PC-9 (cell line): Measurements from ENCODE around the gene ARHGAP26. TPM values are rescaled to one million over a fixed set of nuclear protein-coding genes. Genes with fewer than 3 reads are reported as not detected.
A peak's percentile ranks its signal among the peaks of the same experiment; 100 is the strongest.

ENCODE experiments used
- BruUV-seq: library from RNA; stranded (reverse); fragments of 400-500 nt; replicated peaks from 2 replicates; lab custom pipeline; 2021; lab: Mats Ljungman, UMichigan
- CTCF ChIA-PET: fragments of 300-600 bp; sonication (Branson Sonifier 250); formaldehyde crosslinking; loops from one replicate; lab custom pipeline; 2022; ENCODE audit warnings: antibody characterized with exemption; lab: Charles Lee
- POLR2A ChIA-PET: fragments of 300-600 bp; sonication (Branson Sonifier 250); formaldehyde crosslinking; loops from one replicate; lab custom pipeline; 2022; ENCODE audit warnings: antibody characterized with exemption; ENCODE audit not compliant: unreplicated experiment; lab: Charles Lee
- DNase-seq, 2 experiments: peaks; one replicate each; pipeline versions ENCODE4 v3.0.0 to v3.0.0-alpha.2; 2015 to 2022; ENCODE audit warnings: mixed read lengths in 1 of 2
- H2AFZ ChIP-seq: fragments of 200-600 bp; sonication (generic); 2 replicates; pipeline ENCODE4 v1.8.1; 2017; ENCODE audit warnings: antibody characterized with exemption
- H3F3A ChIP-seq: fragments of 200-600 bp; sonication (generic); 2 replicates; pipeline ENCODE4 v1.8.1; 2017; ENCODE audit warnings: antibody characterized with exemption, mild to moderate bottlenecking, low read depth; ENCODE audit not compliant: insufficient read depth
- H3K27ac ChIP-seq: fragments of 200-600 bp; sonication (generic); 2 replicates; pipeline ENCODE4 v1.6.1; 2016; ENCODE audit warnings: mixed run types
- H3K27me3 ChIP-seq: fragments of 200-600 bp; sonication (generic); 2 replicates; pipeline ENCODE4 v1.6.1; 2016; ENCODE audit warnings: low read depth, mixed run types; ENCODE audit not compliant: insufficient read depth
- H3K36me3 ChIP-seq: fragments of 200-600 bp; sonication (generic); 2 replicates; pipeline ENCODE4 v1.6.1; 2016; ENCODE audit warnings: low read depth, mixed run types
- H3K4me1 ChIP-seq: fragments of 200-600 bp; sonication (generic); replicated peaks from 2 replicates; pipeline ENCODE4 v1.6.1; 2016; ENCODE audit warnings: mixed run types; ENCODE audit not compliant: insufficient read depth
- H3K4me2 ChIP-seq: fragments of 200-600 bp; sonication (generic); 2 replicates; pipeline ENCODE4 v1.6.1; 2017; ENCODE audit warnings: mixed run types
- H3K4me3 ChIP-seq: fragments of 200-600 bp; sonication (generic); 2 replicates; pipeline ENCODE4 v1.6.1; 2016; ENCODE audit warnings: mixed run types
- H3K79me2 ChIP-seq: fragments of 200-600 bp; sonication (generic); 2 replicates; pipeline ENCODE4 v1.6.1; 2017; ENCODE audit warnings: low read depth, mixed run types
- H3K9me2 ChIP-seq: fragments of 200-600 bp; sonication (generic); 2 replicates; pipeline ENCODE4 v1.8.1; 2017; ENCODE audit warnings: mild to moderate bottlenecking; ENCODE audit not compliant: insufficient read depth
- H3K9me3 ChIP-seq: fragments of 200-600 bp; sonication (generic); 2 replicates; pipeline ENCODE4 v1.8.1; 2016; ENCODE audit warnings: low read depth; ENCODE audit not compliant: insufficient read depth
- H4K20me1 ChIP-seq: fragments of 200-600 bp; sonication (generic); 2 replicates; pipeline ENCODE4 v1.8.1; 2017; ENCODE audit not compliant: insufficient read depth
- EZH2 ChIP-seq: fragments of 200-600 bp; sonication (generic); IDR thresholded peaks from 2 replicates; pipeline ENCODE4 v1.8.0; 2017; ENCODE audit warnings: antibody characterized with exemption, low read depth
- intact Hi-C: fragments of 100-400 bp; cut with micrococcal nuclease; formaldehyde crosslinking; loops from one replicate; pipeline ENCODE4 v1.10.0; 2022; ENCODE audit not compliant: unreplicated experiment
- total RNA-seq: library from RNA; stranded (reverse); gene quantifications from 2 replicates; pipeline ENCODE4 v1.2.3, GENCODE V29; 2021
- TF ChIP-seq, protein P1 (sequence below): fragments of 200-600 bp; sonication (generic); conservative IDR thresholded peaks from 2 replicates; pipeline ENCODE4 v1.6.1; 2017; ENCODE audit warnings: mixed run types, antibody characterized with exemption, mild to moderate bottlenecking, moderate library complexity

The ARHGAP26 gene
- total RNA-seq, 1 experiment from 2014 or later = 29.7 TPM

DNA sequence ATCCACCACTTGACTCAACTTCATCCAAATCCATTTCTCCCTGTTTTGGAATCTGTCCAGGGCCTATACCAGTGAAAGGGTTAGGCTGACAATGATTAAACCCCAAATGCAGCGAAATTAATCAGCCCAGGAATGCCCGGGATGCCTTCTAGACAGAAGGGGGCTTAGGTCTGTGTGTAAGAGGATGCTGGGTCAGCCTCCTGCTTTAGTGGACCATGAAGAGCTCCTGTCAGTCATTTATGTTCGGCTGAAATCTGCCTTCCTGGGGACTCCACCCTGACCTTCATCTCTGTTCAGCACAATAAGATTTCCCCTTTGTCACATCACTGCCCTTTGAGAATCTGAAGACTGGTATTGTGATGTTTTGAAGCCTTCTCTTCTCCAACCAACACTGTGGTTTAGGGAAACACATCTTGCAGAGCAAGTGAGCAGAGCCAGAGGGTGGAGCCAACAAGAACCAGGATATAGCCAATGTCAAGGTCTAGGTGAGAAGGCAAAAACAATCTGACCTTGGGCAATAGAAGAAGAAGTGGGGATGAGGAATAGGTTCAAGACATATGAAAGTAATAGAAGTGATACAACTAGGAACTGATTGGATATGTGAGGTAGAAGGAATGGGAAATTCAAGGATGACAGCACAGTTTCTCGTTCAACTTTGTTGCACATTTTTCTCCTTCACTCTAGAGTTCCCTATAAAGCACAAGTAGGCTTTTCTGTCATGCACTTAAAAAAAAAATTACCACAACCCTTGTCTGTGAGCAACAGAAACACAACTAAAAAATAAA, 234.4 kb downstream of the ARHGAP26 start:
- no peak for DNase-seq
- no peak overlapping the region for H3K4me3 ChIP-seq
- TF ChIP-seq, protein P1, sequence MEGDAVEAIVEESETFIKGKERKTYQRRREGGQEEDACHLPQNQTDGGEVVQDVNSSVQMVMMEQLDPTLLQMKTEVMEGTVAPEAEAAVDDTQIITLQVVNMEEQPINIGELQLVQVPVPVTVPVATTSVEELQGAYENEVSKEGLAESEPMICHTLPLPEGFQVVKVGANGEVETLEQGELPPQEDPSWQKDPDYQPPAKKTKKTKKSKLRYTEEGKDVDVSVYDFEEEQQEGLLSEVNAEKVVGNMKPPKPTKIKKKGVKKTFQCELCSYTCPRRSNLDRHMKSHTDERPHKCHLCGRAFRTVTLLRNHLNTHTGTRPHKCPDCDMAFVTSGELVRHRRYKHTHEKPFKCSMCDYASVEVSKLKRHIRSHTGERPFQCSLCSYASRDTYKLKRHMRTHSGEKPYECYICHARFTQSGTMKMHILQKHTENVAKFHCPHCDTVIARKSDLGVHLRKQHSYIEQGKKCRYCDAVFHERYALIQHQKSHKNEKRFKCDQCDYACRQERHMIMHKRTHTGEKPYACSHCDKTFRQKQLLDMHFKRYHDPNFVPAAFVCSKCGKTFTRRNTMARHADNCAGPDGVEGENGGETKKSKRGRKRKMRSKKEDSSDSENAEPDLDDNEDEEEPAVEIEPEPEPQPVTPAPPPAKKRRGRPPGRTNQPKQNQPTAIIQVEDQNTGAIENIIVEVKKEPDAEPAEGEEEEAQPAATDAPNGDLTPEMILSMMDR = no peak
- TF ChIP-seq EZH2 = no peak
- no peak overlapping the region for H2AFZ ChIP-seq
- H4K20me1 ChIP-seq = no peaks in the 10 kb centered on the region
- peaks cover 9% of the 10 kb centered on the region for H3K4me1 ChIP-seq
- CTCF ChIA-PET = no interaction called here
- H3F3A ChIP-seq = peaks cover 11% of the 10 kb centered on the region; the same call in 1 of the 2 replicates
- no peaks in the 10 kb centered on the region for H3K9me3 ChIP-seq
- H3K9me2 ChIP-seq = no peaks in the 10 kb centered on the region
- H3K27me3 ChIP-seq = no peaks in the 10 kb centered on the region
- POLR2A ChIA-PET = no interaction called here
- intact Hi-C loops = loop anchor here (5.0 kb wide), 2 partner anchors 398 to 823 kb away; partner anchors contain the start of gene NR3C1
- no peaks in the 10 kb centered on the region for H3K36me3 ChIP-seq
- no peak overlapping the region for H3K27ac ChIP-seq
- no peaks in the 10 kb centered on the region for H3K79me2 ChIP-seq
- H3K4me2 ChIP-seq = no peak overlapping the region
- no TSS peak for BruUV-seq

DNA sequence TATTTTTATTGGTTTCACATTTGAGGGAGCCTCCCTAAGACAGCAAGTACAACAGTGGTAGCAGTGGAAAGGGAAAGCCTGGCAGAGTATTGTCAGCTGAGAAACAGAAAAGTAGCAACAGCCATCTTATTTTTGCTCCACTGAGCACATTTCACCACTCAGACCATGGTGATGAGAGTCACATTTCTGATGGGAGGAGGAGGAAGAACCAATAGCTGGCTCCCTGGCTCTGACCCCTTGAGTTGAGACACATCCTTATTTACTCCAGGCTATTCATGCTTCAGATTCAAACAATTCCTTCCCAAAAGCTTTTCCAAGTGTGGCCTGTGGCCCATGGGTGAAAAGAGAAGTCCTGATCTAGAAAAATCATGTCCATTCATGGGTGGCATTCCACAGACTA, 236.3 kb downstream of the ARHGAP26 start:
- no peaks in the 10 kb centered on the region for H3K9me2 ChIP-seq
- H3K4me3 ChIP-seq = no peak overlapping the region
- H3K27me3 ChIP-seq = no peaks in the 10 kb centered on the region
- H2AFZ ChIP-seq = no peak overlapping the region
- no peak for TF ChIP-seq EZH2
- no peaks in the 10 kb centered on the region for H4K20me1 ChIP-seq
- ChIA-PET POLR2A (no interaction called here), CTCF (no interaction called here)
- H3F3A ChIP-seq = peaks cover 12% of the 10 kb centered on the region; the same call in 1 of the 2 replicates
- peaks cover 9% of the 10 kb centered on the region for H3K4me1 ChIP-seq
- no peaks in the 10 kb centered on the region for H3K36me3 ChIP-seq
- DNase-seq = no peak
- intact Hi-C loops = no loop called here
- no peak overlapping the region for H3K4me2 ChIP-seq
- no peaks in the 10 kb centered on the region for H3K9me3 ChIP-seq
- BruUV-seq = no TSS peak
- H3K27ac ChIP-seq = no peak overlapping the region
- H3K79me2 ChIP-seq = no peaks in the 10 kb centered on the region

DNA sequence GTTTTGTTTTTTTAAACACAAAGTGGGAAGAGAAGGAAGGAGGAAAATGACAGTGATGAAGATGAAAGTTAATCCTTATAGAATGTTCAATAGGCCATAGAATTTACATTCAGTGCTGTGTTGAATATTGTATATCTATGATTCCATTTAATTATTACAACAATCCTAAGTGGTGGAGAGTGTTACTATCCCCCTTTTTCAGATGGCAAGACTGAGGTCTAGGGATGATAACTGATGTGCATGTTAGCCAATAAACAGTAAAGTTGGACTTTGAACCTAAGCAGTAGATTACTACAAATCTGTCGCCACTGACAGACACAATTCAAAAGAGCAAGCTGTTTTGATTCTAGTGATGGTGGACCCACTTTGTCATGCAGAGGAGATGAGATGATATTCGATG, 237.9 kb downstream of the ARHGAP26 start:
- CTCF ChIA-PET = no interaction called here
- no peak overlapping the region for H3K4me2 ChIP-seq

More for the DNA sequence above, 237.9 kb downstream of the ARHGAP26 start:
- H2AFZ ChIP-seq = no peak overlapping the region
- intact Hi-C loops = no loop called here
- TF ChIP-seq, protein P1 = no peak
- no peak for TF ChIP-seq EZH2
- H3K79me2 ChIP-seq = no peaks in the 10 kb centered on the region
- BruUV-seq = no TSS peak
- H3K27ac ChIP-seq = peak overlapping the region; percentile 63
- no peak overlapping the region for H3K4me3 ChIP-seq
- H3K27me3 ChIP-seq = no peaks in the 10 kb centered on the region
- peaks cover 12% of the 10 kb centered on the region; the same call in 1 of the 2 replicates for H3F3A ChIP-seq
- no peaks in the 10 kb centered on the region for H3K9me2 ChIP-seq
- POLR2A ChIA-PET = no interaction called here
- no peaks in the 10 kb centered on the region for H4K20me1 ChIP-seq
- DNase-seq = no peak
- no peaks in the 10 kb centered on the region for H3K9me3 ChIP-seq
- peaks cover 9% of the 10 kb centered on the region for H3K4me1 ChIP-seq
- no peaks in the 10 kb centered on the region for H3K36me3 ChIP-seq
